Measurements from ENCODE around the gene FMO5. TPM values are rescaled to one million over a fixed set of nuclear protein-coding genes. Genes with fewer than 3 reads are reported as not detected.
"Not testable (repeated sequence)": the region's sequence is repeated elsewhere in the genome, so short reads cannot be mapped to it uniquely, and the experiment has no call there.

The FMO5 gene
- total RNA-seq, 2 experiments from 2014 or later: 0.37 to 0.53 TPM

GRCh38 chr1:147246910-147247655 is 21.9 kb upstream of the FMO5 start:
- ChIA-PET POLR2A (no interaction called here), CTCF (interaction anchor here (1.4 to 1.7 kb wide), 2 partner anchors 74 to 78 kb away, joined by 4 to 6 read pairs; partner anchors contain the start of gene PRKAB2)
- H3K27ac Mint-ChIP-seq: peak overlapping the region; percentile 26
- H3K9me3 Mint-ChIP-seq (ENCODE audit: low read depth): no peaks in the 10 kb centered on the region
- H3K36me3 Mint-ChIP-seq (ENCODE audit: low read depth): peaks cover 16% of the 10 kb centered on the region
- no peak for DNase-seq
- no peaks in the 10 kb centered on the region for H3K27me3 Mint-ChIP-seq
- H3K4me3 Mint-ChIP-seq: no peak overlapping the region
- ATAC-seq: no peak
- H3K4me1 Mint-ChIP-seq: peaks cover 54% of the 10 kb centered on the region
- intact Hi-C loops (cut with DNase I, micrococcal nuclease): no loop called here

DNA sequence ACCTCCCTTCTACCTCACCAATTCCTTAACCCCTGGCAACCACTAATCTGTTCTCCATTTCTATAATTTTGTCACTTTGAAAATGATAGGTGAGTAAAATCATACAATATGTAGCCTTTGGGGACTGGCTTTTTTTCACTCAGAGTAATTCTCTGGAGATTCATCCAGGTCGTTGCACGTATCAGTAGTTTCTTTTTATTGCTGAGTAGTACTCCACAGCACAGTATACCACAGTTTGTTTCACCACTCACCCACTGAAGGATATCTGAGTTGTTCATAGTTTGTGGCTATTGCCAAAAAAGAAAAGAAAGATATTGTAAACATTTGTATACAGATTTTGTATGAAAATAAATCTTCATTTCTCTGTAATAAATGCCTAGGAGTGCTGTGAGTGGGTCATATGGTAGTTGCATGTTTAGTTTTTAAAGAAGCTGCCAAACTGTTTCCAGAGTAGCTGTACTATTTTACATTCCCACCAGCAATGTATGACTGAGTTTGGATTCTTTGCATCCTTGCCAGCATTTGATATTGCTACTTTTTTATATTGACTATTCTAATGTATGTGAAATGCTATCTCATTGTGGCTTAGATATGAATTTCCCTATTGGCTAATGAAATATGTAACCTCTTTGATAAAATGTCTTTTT is 21.0 kb upstream of the FMO5 start:
- no peak overlapping the region for H3K4me3 Mint-ChIP-seq
- no peak for ATAC-seq
- intact Hi-C loops (cut with DNase I, micrococcal nuclease): no loop called here

GRCh38 chr1:147245586-147246021 is 20.5 kb upstream of the FMO5 start:
- DNase-seq: peak; percentile 33
- Mint-ChIP-seq H3K36me3 (ENCODE audit: low read depth) (peaks cover 16% of the 10 kb centered on the region), H3K9me3 (ENCODE audit: low read depth) (no peaks in the 10 kb centered on the region), H3K27me3 (no peaks in the 10 kb centered on the region), H3K4me1 (peaks cover 52% of the 10 kb centered on the region), H3K27ac (no peak overlapping the region), H3K4me3 (no peak overlapping the region)
- ATAC-seq: peak; percentile 4
- intact Hi-C loops (cut with DNase I, micrococcal nuclease): no loop called here
- CTCF ChIA-PET: interaction anchor here (1.4 to 1.7 kb wide), 2 partner anchors 73 to 76 kb away, joined by 4 to 6 read pairs; partner anchors contain the start of gene PRKAB2
- POLR2A ChIA-PET: no interaction called here

More for the DNA sequence above, 21.0 kb upstream of the FMO5 start:
- no peak overlapping the region for H3K27ac Mint-ChIP-seq
- no peaks in the 10 kb centered on the region for H3K9me3 Mint-ChIP-seq (ENCODE audit: low read depth)
- H3K27me3 Mint-ChIP-seq: no peaks in the 10 kb centered on the region
- no peak for DNase-seq
- H3K4me1 Mint-ChIP-seq: peaks cover 56% of the 10 kb centered on the region
- ChIA-PET POLR2A (no interaction called here), CTCF (interaction anchor here (1.4 to 1.7 kb wide), 2 partner anchors 73 to 77 kb away, joined by 4 to 6 read pairs; partner anchors contain the start of gene PRKAB2)
- H3K36me3 Mint-ChIP-seq (ENCODE audit: low read depth): peaks cover 16% of the 10 kb centered on the region

DNA sequence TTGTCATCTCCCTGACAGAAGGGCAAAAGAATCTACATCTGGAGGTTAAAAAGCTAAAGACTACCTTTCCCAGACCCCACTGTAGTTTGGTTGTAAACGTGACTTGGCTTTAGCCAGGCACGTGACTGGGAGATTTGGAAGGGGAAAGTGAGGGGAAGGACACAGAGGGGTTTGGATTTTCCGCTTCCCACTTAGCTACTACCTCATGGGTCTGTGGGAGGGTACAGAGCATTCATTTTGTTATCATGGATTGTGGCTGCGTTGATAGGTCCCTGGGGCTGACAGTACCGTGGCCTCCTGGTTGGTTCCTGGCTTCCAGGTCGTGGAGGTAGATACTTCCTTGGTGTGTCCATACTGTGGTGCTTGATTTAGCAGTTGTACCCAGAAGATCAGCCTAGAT is 20.0 kb upstream of the FMO5 start:
- Mint-ChIP-seq H3K36me3 (ENCODE audit: low read depth) (peaks cover 16% of the 10 kb centered on the region), H3K27ac (no peak overlapping the region), H3K9me3 (ENCODE audit: low read depth) (no peaks in the 10 kb centered on the region), H3K27me3 (no peaks in the 10 kb centered on the region), H3K4me1 (peaks cover 49% of the 10 kb centered on the region), H3K4me3 (no peak overlapping the region)
- ChIA-PET POLR2A (no interaction called here), CTCF (no interaction called here)
- intact Hi-C loops (cut with DNase I, micrococcal nuclease): no loop called here
- ATAC-seq (no peak), DNase-seq (no peak)

- H3K9me3 Mint-ChIP-seq (ENCODE audit: low read depth): no peaks in the 10 kb centered on the region
- ChIA-PET POLR2A (interaction anchor here (0.9 to 3.1 kb wide), 3 partner anchors 31 to 159 kb away, joined by 4 to 31 read pairs (median 13); no protein-coding TSS in a partner anchor), CTCF (interaction anchor here (0.7 to 3.9 kb wide), 15 partner anchors 9 to 96 kb away, joined by 3 to 25 read pairs (median 4); partner anchors contain the start of genes FMO5 and PRKAB2)
- peaks cover 16% of the 10 kb centered on the region for H3K36me3 Mint-ChIP-seq (ENCODE audit: low read depth)
- H3K27ac Mint-ChIP-seq: peak overlapping the region; percentile 77
- H3K4me1 Mint-ChIP-seq: peaks cover 41% of the 10 kb centered on the region
- intact Hi-C loops (cut with DNase I, micrococcal nuclease): loop anchor here in 1 of 2 experiments (2.0 kb wide), 1 partner anchor 159 kb away; no protein-coding TSS in a partner anchor
- H3K4me3 Mint-ChIP-seq: peak overlapping the region; percentile 94
- DNase-seq: no peak
- no peaks in the 10 kb centered on the region for H3K27me3 Mint-ChIP-seq
- ATAC-seq: no peak
These were observed 18.7 kb upstream of the FMO5 start for GRCh38 chr1:147243841-147244240.

GRCh38 chr1:147243228-147243685 is 18.1 kb upstream of the FMO5 start:
- peaks cover 39% of the 10 kb centered on the region for H3K4me1 Mint-ChIP-seq

GRCh38 chr1:147242449-147243227 is 17.5 kb upstream of the FMO5 start, which contains the start of gene CHD1L:
Gene CHD1L (plus strand): TSS chr1:147242684. CDS start chr1:147242704, 20 bp downstream.
- Mint-ChIP-seq H3K4me3 (peak within 1 kb of the TSS; percentile 94), H3K36me3 (ENCODE audit: low read depth) (peaks cover 14% of the 10 kb centered on the region), H3K27me3 (no peaks in the 10 kb centered on the region), H3K27ac (peak within 1 kb of the TSS; percentile 77), H3K9me3 (ENCODE audit: low read depth) (no peaks in the 10 kb centered on the region), H3K4me1 (peaks cover 36% of the 10 kb centered on the region)
- DNase-seq: peak; percentile 97
- ChIA-PET POLR2A (interaction anchor here (0.6 to 3.1 kb wide), 7 partner anchors 32 to 864 kb away, joined by 3 to 31 read pairs (median 3); no protein-coding TSS in a partner anchor), CTCF (interaction anchor here (0.6 to 3.9 kb wide), 23 partner anchors 10 to 459 kb away, joined by 3 to 25 read pairs (median 4); partner anchors contain the start of genes FMO5 and PRKAB2)
- peak; percentile 88 for ATAC-seq
- intact Hi-C loops (cut with DNase I, micrococcal nuclease): loop anchor here (1.0 to 2.0 kb wide), 4 partner anchors 17 to 158 kb away; partner anchors contain the start of genes PRKAB2 (in 2 of the 2) and FMO5 (in 1 of the 2)

More at GRCh38 chr1:147243228-147243685, 18.1 kb upstream of the FMO5 start:
- Mint-ChIP-seq H3K4me3 (peak overlapping the region; percentile 94), H3K27me3 (no peaks in the 10 kb centered on the region), H3K36me3 (ENCODE audit: low read depth) (peaks cover 16% of the 10 kb centered on the region), H3K9me3 (ENCODE audit: low read depth) (no peaks in the 10 kb centered on the region), H3K27ac (peak overlapping the region; percentile 77)
- intact Hi-C loops (cut with DNase I, micrococcal nuclease): loop anchor here in 1 of 2 experiments (2.0 kb wide), 1 partner anchor 158 kb away; no protein-coding TSS in a partner anchor
- DNase-seq: no peak
- peak; percentile 1 for ATAC-seq
- ChIA-PET POLR2A (interaction anchor here (0.9 to 3.1 kb wide), 3 partner anchors 31 to 158 kb away, joined by 4 to 31 read pairs (median 13); no protein-coding TSS in a partner anchor), CTCF (interaction anchor here (0.7 to 3.9 kb wide), 16 partner anchors 10 to 458 kb away, joined by 3 to 25 read pairs (median 4); partner anchors contain the start of genes FMO5 and PRKAB2)

- ChIA-PET CTCF (interaction anchor here (0.6 to 3.9 kb wide), 14 partner anchors 11 to 162 kb away, joined by 3 to 25 read pairs (median 4); partner anchors contain the start of genes FMO5 and PRKAB2), POLR2A (interaction anchor here (0.6 to 3.1 kb wide), 5 partner anchors 63 to 162 kb away, joined by 3 to 31 read pairs (median 3); no protein-coding TSS in a partner anchor)
- no peaks in the 10 kb centered on the region for H3K9me3 Mint-ChIP-seq (ENCODE audit: low read depth)
- H3K27ac Mint-ChIP-seq: peak overlapping the region; percentile 73
- H3K4me1 Mint-ChIP-seq: peaks cover 29% of the 10 kb centered on the region
- DNase-seq (no peak), ATAC-seq (no peak)
- intact Hi-C loops (cut with DNase I, micrococcal nuclease): loop anchor here (1.0 to 2.0 kb wide), 4 partner anchors 17 to 158 kb away; partner anchors contain the start of genes PRKAB2 (in 2 of the 2) and FMO5 (in 1 of the 2)
- no peaks in the 10 kb centered on the region for H3K27me3 Mint-ChIP-seq
- peaks cover 14% of the 10 kb centered on the region for H3K36me3 Mint-ChIP-seq (ENCODE audit: low read depth)
- H3K4me3 Mint-ChIP-seq: peak overlapping the region; percentile 94
These were observed 16.9 kb upstream of the FMO5 start for GRCh38 chr1:147241934-147242448.

DNA sequence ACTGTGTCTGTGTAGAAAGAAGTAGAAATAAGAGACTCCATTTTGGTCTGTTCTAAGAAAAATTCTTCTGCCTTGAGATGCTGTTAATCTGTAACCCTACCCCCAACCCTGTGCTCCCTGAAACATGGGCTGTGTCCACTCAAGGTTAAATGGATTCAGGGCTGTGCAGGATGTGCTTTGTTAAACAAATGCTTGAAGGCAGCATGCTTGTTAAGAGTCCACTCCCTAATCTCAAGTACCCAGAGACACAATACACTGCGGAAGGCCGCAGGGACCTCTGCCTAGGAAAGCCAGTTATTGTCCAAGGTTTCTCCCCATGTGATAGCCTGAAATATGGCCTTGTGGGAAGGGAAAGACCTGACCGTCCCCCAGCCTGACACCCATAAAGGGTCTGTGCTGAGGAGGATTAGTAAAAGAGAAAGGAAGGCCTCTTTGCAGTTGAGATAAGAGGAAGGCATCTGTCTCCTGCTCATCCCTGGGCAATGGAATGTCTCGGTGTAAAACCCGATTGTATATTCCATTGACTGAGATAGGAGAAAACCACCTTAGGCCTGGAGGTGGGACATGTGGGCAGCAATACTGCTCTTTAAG is 15.1 kb upstream of the FMO5 start:
- H3K27me3 Mint-ChIP-seq; ATAC-seq; intact Hi-C loops (cut with DNase I, micrococcal nuclease); CTCF ChIA-PET; H3K4me3 Mint-ChIP-seq; H3K27ac Mint-ChIP-seq; H3K36me3 Mint-ChIP-seq (ENCODE audit: low read depth); H3K9me3 Mint-ChIP-seq (ENCODE audit: low read depth); DNase-seq: not testable (repeated sequence)
- POLR2A ChIA-PET: interaction anchor here (0.6 to 0.7 kb wide), 2 partner anchors 156 to 1331 kb away, joined by 3 read pairs; no protein-coding TSS in a partner anchor
- H3K4me1 Mint-ChIP-seq: peaks cover 16% of the 10 kb centered on the region

Measured in activated CD4-positive, alpha-beta T cell treated with anti-CD3 and anti-CD28 coated beads for 36 hours (primary cell).